MG63 (cell line): Measurements from ENCODE around the gene PVALEF. TPM values are rescaled to one million over a fixed set of nuclear protein-coding genes. Genes with fewer than 3 reads are reported as not detected.

Experiments
- DNase-seq: peaks from one replicate; pipeline ENCODE4 v3.0.0-alpha.2; 2020
- H3K27me3 ChIP-seq: fragments of 250-450 bp; sonication (Bioruptor Pico); 2 replicates; pipeline ENCODE4 v1.5.1; 2020; ENCODE audit warnings: mild to moderate bottlenecking, moderate library complexity
- H3K36me3 ChIP-seq: fragments of 250-450 bp; sonication (Bioruptor Pico); 2 replicates; pipeline ENCODE4 v1.5.1; 2020; ENCODE audit warnings: mild to moderate bottlenecking, moderate library complexity
- H3K4me3 ChIP-seq: fragments of 250-450 bp; sonication (Bioruptor Pico); 2 replicates; pipeline ENCODE4 v1.5.1; 2020; ENCODE audit warnings: mild to moderate bottlenecking, moderate library complexity
- H3K9me3 ChIP-seq: fragments of 250-450 bp; sonication (Bioruptor Pico); 2 replicates; pipeline ENCODE4 v1.5.1; 2020; ENCODE audit warnings: mild to moderate bottlenecking, moderate library complexity
- total RNA-seq: library from RNA; depleted of rRNA; stranded (reverse); fragments of >200 nt; shearing (Covaris generic); gene quantifications from 2 replicates; pipeline ENCODE4 v1.2.3, GENCODE V29; 2014; ENCODE audit warnings: low replicate concordance

Gene PVALEF
- total RNA-seq, 1 experiment from 2014 or later, result not detected

DNA sequence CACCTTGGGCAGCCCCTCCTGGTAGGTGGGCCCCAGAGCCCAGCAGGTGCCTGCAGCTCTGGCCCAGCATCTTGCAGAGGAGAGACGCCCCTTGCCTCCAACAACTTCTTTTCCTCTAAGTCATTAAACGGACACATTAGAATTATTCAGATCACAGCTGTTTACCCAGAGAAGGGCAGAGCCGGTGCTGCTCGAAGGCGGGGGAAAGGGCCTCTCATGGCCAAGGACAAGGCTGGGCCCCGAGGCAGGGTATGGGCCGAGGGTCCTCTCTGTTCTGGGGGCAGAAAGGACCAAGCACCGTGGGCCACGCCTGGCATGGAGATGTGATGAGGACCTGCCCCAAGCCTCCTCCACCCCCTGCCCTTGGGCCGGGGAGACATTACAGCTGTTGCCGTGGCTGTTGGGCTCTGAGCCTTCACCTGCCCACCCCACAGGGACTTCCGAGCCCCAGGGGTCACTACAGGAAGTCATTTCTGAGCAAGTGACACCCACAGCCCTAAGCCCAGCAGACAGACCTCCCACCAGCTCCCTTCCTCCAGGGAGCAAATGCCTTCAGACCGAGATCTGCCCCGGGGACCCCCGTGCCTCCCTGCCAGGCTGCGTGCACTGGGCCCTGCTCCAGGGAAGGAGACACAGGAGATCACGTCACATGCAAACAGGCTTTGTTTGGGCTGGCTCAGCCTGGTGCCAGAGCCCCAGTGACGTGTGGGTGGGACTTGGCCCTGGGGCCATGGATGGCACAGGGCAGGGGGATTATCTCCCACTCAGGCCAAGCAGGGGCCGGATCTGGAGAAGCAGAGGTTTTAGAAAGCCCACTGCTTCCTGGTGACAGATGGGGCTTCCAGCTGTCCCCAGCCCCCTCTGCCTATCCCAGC is 699 bp upstream of the PVALEF start:
- H3K36me3 ChIP-seq, result no peaks in the 10 kb centered on the region
- no peak overlapping the region for H3K4me3 ChIP-seq
- H3K9me3 ChIP-seq, result no peaks in the 10 kb centered on the region
- DNase-seq, result no peak
- no peaks in the 10 kb centered on the region for H3K27me3 ChIP-seq

DNA sequence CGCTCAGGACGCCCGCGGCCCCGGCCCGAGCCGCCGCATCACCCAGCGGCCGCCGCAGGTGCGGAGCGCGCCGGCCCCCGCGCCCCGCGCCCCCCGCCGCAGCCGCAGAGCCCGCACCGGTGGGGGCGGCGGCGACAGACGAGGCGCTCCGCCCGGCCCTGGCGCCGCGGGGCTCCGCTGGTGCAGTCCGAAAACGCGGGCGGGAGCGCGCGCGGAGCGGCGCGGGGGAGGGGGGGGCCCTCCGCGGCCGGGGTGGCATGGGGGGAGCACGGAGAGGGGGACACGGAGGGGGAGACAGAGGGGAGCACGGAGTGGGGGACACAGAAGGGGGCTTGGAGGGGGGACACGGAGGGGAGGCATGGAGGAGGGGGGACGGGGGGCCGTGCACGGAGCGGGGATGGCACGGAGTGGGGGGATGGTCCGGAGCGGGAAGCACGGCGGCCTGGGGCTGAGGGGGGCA is 756 bp downstream of the PVALEF start, which contains the start of gene AATK:
AATK (minus strand) TSS at position 189 of the 460 bp plus-strand sequence. CDS start 229 bp downstream, outside the sequence.
- no peaks in the 10 kb centered on the region for H3K9me3 ChIP-seq
- no peaks in the 10 kb centered on the region for H3K27me3 ChIP-seq
- DNase-seq, result no peak
- no peaks in the 10 kb centered on the region for H3K36me3 ChIP-seq
- H3K4me3 ChIP-seq, result no peak within 1 kb of the TSS

DNA sequence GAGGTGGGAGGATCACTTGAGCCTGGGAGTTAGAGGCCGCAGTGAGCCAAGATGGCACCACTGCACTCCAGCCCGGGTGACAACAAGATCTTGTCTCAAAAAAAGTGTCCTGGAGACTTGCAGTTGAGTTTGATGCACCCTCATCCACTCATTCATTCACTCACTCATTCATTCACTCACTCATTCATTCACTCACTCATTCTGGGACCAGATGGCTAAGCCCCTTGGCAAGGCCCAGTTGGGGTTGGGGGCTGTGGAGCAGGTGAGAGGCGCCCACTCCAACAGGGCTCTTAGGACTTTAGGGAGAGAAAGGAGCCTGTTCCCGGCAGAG is 1.9 kb downstream of the PVALEF start:
- Histone ChIP-seq H3K9me3 (no peaks in the 10 kb centered on the region), H3K27me3 (no peaks in the 10 kb centered on the region), H3K36me3 (no peaks in the 10 kb centered on the region), H3K4me3 (no peak overlapping the region)
- DNase-seq, result no peak

DNA sequence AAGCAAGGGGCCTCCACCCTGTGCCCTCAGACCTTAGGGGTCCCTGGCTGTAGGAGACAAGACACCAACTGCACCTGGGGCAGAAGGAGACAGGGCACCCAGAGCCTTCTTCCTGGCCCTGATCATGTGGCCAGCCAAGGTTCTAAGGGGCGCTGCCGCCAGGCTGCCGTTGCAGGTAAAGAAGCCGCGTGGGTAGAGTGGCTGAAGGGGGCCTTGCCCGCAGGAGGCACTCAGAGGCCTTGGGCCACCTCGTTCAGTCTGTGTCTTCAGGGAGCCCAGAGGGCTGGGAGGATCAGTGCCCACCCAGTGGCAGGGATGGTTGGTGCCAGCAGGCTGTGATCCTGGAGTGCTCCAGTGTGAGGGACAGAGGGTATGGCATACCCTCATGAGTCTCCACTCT is 2.3 kb downstream of the PVALEF start:
- Histone ChIP-seq H3K27me3 (no peaks in the 10 kb centered on the region), H3K9me3 (no peaks in the 10 kb centered on the region), H3K36me3 (no peaks in the 10 kb centered on the region), H3K4me3 (no peak overlapping the region)
- DNase-seq, result no peak

DNA sequence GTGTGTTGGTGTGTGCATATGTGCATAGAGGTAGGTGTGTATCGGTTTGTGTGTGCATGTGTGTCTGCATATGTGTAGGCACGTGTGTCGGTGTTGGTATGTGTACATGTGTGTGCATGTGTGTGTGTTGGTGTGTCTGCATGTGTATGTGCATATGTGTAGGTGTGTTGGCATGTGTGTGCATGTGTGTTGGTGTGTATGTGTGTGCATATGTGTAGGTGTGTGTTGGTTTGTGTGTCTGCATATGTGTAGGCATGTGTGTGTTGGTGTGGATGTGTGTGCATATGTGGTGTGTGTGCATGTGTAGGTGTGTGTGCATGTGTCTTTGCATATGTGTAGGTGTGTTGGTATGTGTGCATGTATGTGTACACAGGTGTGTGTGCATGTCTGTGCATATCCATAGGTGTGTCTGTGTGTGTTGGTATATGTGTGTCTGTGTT is 4.6 kb downstream of the PVALEF start:
- 0 out of 2 replicates have a peak, but pooled peaks cover 5% of the 10 kb centered on the region for H3K9me3 ChIP-seq
- no peak for DNase-seq
- H3K27me3 ChIP-seq, result no peaks in the 10 kb centered on the region
- no peak overlapping the region for H3K4me3 ChIP-seq
- no peaks in the 10 kb centered on the region for H3K36me3 ChIP-seq

DNA sequence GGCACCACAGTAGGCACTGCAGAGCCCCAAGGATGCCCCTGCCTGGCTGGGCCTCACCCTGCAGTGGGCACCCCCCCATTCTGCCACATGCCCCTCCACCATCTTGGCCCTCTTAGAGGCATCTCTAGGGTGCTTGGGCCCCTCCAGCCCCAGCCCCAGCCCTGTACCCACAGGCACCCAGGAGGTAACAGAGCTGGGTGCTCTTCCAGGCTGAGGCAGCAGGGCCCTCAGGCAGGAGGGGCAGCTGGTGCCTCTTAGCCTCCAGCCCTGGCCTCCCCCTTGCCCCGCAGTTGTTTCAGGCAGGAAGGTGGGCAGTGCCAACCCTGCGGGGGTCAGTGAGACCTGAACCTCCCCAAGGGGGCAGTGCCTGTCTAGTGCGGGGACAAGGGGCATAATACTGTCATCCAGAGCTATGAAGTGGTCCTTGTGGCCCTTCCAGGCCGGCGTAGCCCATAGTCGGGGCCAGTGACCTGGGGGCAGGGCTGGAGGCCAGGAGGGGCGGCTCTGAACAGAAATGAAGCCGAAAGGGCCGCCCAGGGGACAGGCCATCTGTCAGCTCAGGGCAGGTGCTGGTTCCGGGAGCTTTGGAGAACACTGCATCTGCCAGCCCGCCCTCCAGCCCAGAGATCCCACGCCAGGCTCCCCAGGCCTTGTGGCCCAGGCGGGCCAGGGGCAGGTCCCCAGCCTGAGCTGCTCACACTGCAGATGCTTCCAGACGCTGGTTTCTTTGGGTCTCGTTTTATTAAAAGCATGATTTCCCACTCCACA is 5.6 kb downstream of the PVALEF start:
- no peak for DNase-seq
- Histone ChIP-seq H3K9me3 (peaks cover 13% of the 10 kb centered on the region), H3K36me3 (no peaks in the 10 kb centered on the region), H3K27me3 (no peaks in the 10 kb centered on the region), H3K4me3 (no peak overlapping the region)

DNA sequence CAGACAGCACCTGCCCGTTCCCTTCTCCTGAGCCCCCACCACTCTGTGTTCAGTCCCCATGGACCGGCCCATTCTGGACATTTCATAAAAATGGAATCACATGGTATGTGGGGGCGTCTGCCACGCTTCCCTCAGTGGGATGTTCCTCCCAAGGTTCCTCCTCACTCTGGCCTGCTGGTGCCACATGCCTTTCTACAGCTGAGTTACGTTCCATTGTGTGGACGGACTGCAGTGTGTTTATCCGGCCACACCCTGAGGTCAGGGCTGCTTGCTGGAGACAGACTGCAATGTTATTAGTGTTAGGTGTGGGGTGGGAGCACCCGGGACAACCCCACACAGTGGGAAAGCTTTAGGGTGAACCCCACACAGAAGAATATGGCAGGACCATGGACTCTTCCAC is 6.6 kb downstream of the PVALEF start:
- H3K36me3 ChIP-seq, result no peaks in the 10 kb centered on the region
- H3K9me3 ChIP-seq, result peaks cover 13% of the 10 kb centered on the region
- H3K27me3 ChIP-seq, result no peaks in the 10 kb centered on the region
- H3K4me3 ChIP-seq, result no peak overlapping the region
- DNase-seq, result no peak

DNA sequence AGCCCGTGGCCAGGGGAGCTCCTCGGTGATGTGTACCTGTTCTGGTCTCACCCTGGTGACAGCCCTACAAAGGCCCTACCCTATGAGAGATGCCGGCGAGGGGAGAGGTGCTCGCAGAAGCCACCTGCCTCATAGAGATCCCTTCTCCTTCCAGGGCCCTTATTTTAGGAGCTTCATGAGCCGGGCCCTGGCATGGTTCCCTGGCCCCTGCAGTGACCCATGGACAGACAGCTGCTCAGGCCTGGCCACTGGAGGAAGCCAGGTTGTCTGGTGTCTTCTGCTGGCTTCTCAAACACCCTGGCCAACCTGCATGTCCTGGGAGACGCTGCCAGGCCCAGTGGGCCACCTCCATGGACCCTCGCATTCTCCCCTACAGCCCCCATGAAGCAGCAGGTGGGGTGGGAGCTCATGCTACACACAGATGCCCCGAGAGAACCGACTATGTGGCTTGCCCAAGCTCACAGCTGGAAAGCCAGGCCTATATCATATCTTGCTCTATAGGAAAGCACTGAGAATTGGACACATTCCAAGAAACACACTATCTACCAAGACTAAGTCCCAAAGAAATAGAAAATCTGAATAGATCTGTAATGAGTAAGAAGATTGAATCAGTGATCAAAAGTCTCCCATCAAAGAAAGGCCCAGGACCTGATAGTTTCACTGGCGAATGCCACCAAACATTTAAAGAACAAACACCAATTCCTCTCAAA is 7.9 kb downstream of the PVALEF start:
- Histone ChIP-seq H3K9me3 (peaks cover 13% of the 10 kb centered on the region), H3K4me3 (no peak overlapping the region), H3K27me3 (no peaks in the 10 kb centered on the region), H3K36me3 (no peaks in the 10 kb centered on the region)
- no peak for DNase-seq

DNA sequence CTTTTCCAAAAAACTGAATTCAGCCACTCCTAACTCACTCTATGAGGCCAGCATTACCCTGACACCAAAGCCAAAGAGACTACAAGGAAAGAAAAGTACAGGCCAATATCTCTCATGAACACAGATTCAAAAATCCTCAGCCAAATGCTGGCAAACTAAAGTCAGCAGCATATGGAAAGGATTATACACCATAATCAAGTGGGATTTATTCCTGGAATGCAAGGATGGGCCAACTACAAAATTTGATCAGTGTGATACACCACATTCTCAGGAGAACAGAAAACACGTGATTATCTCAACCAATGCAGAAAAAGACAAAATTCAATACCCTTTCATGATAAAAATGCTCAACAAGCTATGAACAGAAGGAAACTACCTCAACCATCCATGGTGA is 8.5 kb downstream of the PVALEF start:
- Histone ChIP-seq H3K27me3 (no peaks in the 10 kb centered on the region), H3K36me3 (no peaks in the 10 kb centered on the region), H3K4me3 (no peak overlapping the region), H3K9me3 (peaks cover 13% of the 10 kb centered on the region)
- DNase-seq, result no peak

DNA sequence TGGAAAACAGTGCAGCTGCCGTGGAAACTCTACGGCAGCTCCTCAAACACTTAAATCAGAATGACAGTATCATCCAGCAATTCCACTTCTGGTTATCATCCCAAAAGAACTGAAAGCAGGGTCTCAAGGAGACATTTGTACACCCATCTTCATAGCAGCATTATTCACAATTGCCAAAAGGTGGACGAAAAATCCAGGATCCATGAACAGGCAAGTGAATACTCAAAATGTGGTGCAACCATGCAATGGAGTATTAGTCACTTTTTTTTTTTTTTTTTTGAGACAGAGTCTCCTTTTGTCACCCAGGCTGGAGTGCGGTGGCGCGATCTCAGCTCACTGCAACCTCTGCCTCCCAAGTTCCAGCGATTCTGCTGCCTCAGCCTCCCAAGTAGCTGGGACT is 11.4 kb downstream of the PVALEF start:
- H3K4me3 ChIP-seq, result no peak overlapping the region
- no peaks in the 10 kb centered on the region for H3K27me3 ChIP-seq
- no peaks in the 10 kb centered on the region for H3K36me3 ChIP-seq
- peaks cover 13% of the 10 kb centered on the region for H3K9me3 ChIP-seq
- DNase-seq, result no peak

DNA sequence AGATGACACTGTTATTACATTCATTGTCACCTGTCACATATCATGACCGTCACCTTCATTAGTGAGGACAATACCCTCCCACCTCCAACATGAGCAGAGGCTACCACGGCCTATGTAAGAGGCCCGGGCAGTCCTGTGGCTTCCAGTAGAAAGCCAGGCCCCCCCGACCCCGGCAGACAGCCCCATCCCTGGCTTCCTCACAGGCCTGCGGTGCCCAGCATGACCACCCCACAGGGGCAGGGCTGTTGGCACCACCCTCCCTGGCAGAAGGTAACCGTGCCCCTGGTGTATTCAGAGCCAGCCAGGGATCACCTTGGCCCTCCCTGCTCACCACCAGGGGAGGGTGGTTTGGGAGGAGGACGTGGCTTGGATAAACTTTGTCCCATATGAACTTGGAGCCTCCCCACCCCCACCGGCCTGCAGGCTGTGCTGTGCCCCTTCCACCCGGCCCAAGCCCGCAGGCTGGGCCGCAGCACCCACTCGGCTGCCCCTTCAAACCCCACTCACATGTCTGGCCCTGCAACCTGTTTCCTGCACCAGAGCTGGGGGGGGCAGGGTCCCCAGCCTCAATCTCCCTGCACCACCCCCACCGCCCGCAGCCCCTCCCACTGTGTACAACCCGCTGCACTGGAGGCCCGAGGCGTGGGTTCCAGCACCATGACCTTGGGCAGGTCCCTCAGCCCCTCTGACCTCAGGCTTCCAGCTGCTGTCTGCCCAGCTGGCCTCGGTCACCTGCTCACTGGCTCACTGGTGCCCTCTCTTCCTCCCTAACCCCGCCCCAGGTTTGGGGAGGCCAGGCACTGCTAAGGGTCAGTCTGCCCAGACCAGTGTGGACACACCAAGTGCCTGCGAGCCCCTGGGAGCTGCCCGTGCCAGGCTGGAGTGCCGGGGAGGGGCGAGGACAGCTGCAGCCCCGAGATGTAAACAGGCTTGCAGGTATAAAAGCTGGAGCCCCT is 13.1 kb downstream of the PVALEF start:
- no peaks in the 10 kb centered on the region for H3K36me3 ChIP-seq
- DNase-seq, result no peak
- H3K27me3 ChIP-seq, result no peaks in the 10 kb centered on the region
- H3K4me3 ChIP-seq, result no peak overlapping the region
- peaks cover 13% of the 10 kb centered on the region for H3K9me3 ChIP-seq

DNA sequence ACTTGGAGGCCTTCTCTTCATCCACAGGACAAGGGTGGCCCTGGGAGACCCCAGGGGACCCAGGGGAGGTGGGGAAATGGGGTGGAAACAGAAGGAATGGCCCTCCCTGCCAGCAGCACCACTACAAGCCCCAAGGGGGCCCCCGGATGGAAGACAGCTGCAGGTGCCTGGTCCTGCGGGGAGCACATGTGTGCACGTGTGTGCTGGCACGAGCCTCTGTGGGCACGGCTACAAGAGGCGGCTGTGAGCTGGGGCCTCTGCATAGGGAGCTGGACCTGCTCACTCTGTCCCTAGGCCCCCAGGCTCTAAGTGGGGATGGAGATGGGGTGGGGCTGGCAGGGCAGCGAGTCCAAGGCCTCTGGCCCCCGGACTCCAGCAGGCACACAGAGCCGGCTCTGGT is 13.9 kb downstream of the PVALEF start:
- H3K4me3 ChIP-seq, result no peak overlapping the region

DNA sequence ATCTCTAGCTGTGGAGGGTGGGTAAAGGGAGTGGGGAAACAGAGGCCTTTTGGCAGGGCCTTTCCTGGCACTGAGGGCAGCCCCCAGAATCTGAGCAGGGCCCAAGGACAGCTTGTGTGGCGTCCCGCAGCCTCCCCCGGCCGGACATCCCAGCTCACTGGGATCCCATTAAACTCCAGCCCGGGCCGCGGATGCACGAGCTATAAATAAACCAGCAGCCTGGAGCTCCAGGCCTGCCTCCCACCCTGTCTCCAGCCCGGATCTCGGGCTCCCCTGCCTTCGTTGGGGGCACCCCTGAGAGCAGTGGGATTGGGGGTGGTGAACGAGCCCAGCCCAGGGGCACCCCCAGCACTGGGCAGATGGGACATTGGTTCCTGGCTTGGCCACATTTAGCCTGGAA is 14.6 kb downstream of the PVALEF start:
- Histone ChIP-seq H3K9me3 (peaks cover 8% of the 10 kb centered on the region), H3K4me3 (no peak overlapping the region), H3K27me3 (no peaks in the 10 kb centered on the region), H3K36me3 (no peaks in the 10 kb centered on the region)
- DNase-seq, result no peak

More for the DNA sequence above, 13.9 kb downstream of the PVALEF start:
- peaks cover 8% of the 10 kb centered on the region for H3K9me3 ChIP-seq
- DNase-seq, result no peak
- no peaks in the 10 kb centered on the region for H3K36me3 ChIP-seq
- H3K27me3 ChIP-seq, result no peaks in the 10 kb centered on the region

DNA sequence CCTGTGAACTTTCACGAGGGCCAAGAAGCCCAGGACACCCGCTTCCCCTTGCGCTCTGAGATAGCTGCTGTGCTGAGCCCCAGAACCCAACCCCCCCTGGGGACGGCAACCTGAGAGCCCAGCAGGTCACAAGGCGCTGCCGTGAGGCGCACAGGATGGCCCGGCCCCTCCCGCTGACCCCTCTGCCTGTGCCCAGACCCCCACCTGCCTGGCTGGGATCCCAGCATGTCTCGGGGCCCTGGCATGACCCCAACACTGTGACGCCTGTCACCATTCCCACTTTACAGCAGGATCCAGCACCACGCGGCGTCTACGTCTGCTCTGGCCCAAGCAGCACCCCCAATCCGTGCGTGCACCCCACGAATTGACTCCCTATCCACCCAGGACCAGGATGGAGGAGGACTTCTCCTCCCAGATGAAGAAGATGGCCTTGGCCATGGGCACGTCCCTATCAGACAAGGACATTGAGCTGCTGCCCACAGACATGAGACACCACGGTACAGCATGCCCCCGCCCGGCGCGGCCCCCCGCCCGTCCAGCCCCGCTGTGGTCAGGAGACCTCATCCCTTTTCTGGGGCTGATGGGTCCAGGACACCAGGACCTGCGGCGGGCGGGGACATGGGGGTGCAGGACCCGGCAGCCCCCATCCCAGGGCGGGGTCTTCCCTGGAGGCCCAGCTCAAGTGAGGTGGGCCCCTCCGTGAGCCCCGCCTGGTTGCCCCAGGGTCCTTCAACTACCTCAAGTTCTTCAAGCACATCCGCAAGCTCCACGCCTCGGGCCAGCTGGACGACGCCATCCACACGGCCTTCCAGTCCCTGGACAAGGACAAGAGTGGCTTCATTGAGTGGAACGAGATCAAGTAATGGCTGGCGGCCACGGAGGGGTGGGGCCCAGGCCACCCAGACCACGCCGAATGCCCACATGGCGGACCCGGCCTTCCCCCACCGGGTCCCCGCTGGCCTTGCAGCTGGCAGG is 15.8 kb downstream of the PVALEF start:
- H3K27me3 ChIP-seq, result no peaks in the 10 kb centered on the region
- H3K4me3 ChIP-seq, result no peak overlapping the region
- H3K36me3 ChIP-seq, result no peaks in the 10 kb centered on the region
- H3K9me3 ChIP-seq, result no peaks in the 10 kb centered on the region
- DNase-seq, result no peak

DNA sequence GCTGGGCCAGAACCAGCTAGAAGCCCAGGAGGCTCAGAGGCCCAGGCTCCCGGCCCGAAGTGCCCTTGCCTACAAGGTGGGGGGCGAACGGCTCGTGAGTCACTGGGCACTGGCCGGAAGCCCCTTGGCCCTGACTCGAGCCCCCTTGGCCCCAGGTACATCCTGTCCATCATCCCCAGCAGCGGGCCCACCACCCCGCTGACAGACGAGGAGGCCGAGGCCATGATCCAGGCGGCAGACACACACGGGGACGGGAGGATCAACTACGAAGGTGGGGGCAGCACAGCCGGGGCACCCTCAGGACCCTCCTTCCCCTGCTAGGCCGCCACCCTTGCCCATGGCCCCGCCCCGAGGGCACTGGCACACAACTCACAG is 16.5 kb downstream of the PVALEF start:
- no peaks in the 10 kb centered on the region for H3K27me3 ChIP-seq
- no peak overlapping the region for H3K4me3 ChIP-seq

More for the DNA sequence above, 16.5 kb downstream of the PVALEF start:
- DNase-seq, result no peak
- no peaks in the 10 kb centered on the region for H3K36me3 ChIP-seq
- no peaks in the 10 kb centered on the region for H3K9me3 ChIP-seq
